LNCaP clone FGC (cell line): ENCODE data around the gene VEGFA.

Experiments used
- DNase-seq: peaks from one replicate; pipeline ENCODE4 v3.0.0-alpha.2; 2011; ENCODE audit warnings: low read depth
- H3K4me3 ChIP-seq: 2 replicates; pipeline ENCODE4 v1.5.1; 2011; ENCODE audit warnings: mild to moderate bottlenecking, low read depth, low read length, control low read depth
- CTCF ChIP-seq: IDR thresholded peaks from 2 replicates; pipeline ENCODE4 v1.5.1; 2012; ENCODE audit warnings: mild to moderate bottlenecking; ENCODE audit not compliant: control insufficient read depth, insufficient read depth; ENCODE audit errors: extremely low read depth

VEGFA gene

GRCh38 chr6:43759136-43759906 is 10.7 kb upstream of the VEGFA start:
- DNase-seq, result no peak
- no peak overlapping the region for H3K4me3 ChIP-seq
- no peak for TF ChIP-seq CTCF

- DNase-seq, result no peak
- no peak overlapping the region for H3K4me3 ChIP-seq
- TF ChIP-seq CTCF, result no peak
These were observed 10.2 kb upstream of the VEGFA start for GRCh38 chr6:43759907-43760206.

GRCh38 chr6:43760210-43761168 is 9.5 kb upstream of the VEGFA start:
- H3K4me3 ChIP-seq, result no peak overlapping the region
- no peak for TF ChIP-seq CTCF
- DNase-seq, result no peak

GRCh38 chr6:43761666-43762409 is 8.2 kb upstream of the VEGFA start:
- DNase-seq, result no peak
- no peak overlapping the region for H3K4me3 ChIP-seq
- no peak for TF ChIP-seq CTCF

- H3K4me3 ChIP-seq, result no peak overlapping the region
- no peak for DNase-seq
- TF ChIP-seq CTCF, result no peak
These were observed 7.6 kb upstream of the VEGFA start for GRCh38 chr6:43762410-43762768.

- DNase-seq, result no peak
- TF ChIP-seq CTCF, result no peak
These were observed 6.9 kb upstream of the VEGFA start for GRCh38 chr6:43762966-43763695.

More at GRCh38 chr6:43762966-43763695, 6.9 kb upstream of the VEGFA start:
- H3K4me3 ChIP-seq, result no peak overlapping the region
